Prostate gland (tissue), 2 donors: ENCODE data around the gene NOXA1.

ENCODE experiments used
- POLR2A ChIP-seq: fragments of 450-650 bp; IDR thresholded peaks from one replicate; pipeline ENCODE4 v1.6.1; 2016; ENCODE audit warnings: antibody characterized with exemption, mild to moderate bottlenecking
- POLR2AphosphoS5 ChIP-seq: sonication (generic); formaldehyde crosslinking; IDR thresholded peaks from one replicate; pipeline ENCODE4 v1.6.1; 2017; ENCODE audit warnings: antibody characterized with exemption
- TF ChIP-seq, protein P1 (sequence below), 4 experiments: fragments of 200-600 bp in 2 of 4; fragments of 450-650 bp in 2 of 4; sonication (generic) in 2 of 4; IDR thresholded peaks; 1 replicate in 3 of 4; 2 replicates in 1 of 4; pipeline ENCODE4 v1.5.1; 2016 to 2019; ENCODE audit warnings: antibody characterized with exemption in 4 of 4, mild to moderate bottlenecking in 2 of 4, moderate library complexity in 2 of 4

DNA sequence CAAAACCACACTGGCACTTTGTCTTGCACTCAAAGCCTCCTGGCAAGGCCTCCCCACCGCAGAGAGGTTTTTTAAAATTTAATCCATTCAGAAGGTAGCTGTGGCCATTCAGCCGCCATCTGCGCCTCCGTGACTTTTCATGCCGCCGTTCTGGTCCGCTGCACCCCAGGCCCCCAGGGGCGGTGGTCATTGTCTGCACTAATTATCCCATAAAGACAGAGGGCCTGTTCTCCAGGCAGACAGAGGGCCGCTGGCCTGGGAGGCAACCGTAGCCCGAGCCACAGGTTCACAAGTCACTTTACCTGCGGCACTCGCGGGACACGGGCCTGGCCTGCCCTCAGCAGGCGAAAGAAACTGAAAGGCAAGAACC, 49.6 kb upstream of the NOXA1 start:
- TF ChIP-seq, protein P1, sequence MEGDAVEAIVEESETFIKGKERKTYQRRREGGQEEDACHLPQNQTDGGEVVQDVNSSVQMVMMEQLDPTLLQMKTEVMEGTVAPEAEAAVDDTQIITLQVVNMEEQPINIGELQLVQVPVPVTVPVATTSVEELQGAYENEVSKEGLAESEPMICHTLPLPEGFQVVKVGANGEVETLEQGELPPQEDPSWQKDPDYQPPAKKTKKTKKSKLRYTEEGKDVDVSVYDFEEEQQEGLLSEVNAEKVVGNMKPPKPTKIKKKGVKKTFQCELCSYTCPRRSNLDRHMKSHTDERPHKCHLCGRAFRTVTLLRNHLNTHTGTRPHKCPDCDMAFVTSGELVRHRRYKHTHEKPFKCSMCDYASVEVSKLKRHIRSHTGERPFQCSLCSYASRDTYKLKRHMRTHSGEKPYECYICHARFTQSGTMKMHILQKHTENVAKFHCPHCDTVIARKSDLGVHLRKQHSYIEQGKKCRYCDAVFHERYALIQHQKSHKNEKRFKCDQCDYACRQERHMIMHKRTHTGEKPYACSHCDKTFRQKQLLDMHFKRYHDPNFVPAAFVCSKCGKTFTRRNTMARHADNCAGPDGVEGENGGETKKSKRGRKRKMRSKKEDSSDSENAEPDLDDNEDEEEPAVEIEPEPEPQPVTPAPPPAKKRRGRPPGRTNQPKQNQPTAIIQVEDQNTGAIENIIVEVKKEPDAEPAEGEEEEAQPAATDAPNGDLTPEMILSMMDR (IDR thresholded peaks at IDR 0.05): no peak
- no peak for TF ChIP-seq POLR2A
- no peak for TF ChIP-seq POLR2AphosphoS5
